Psoas muscle (tissue), 8 donors: Measurements from ENCODE around the gene RASEF. TPM values are rescaled to one million over a fixed set of nuclear protein-coding genes. Genes with fewer than 3 reads are reported as not detected.
"Not testable (repeated sequence)": the region's sequence is repeated elsewhere in the genome, so short reads cannot be mapped to it uniquely, and the experiment has no call there.

Source experiments
- ATAC-seq, 4 donors: fragments of 200-7000 bp; cut with Tn5 transposase; one replicate each; pipeline ENCODE4 v1.9.1; 2020; ENCODE audit warnings: moderate library complexity in 3 of 4, mild to moderate bottlenecking in 2 of 4
- DNase-seq, 2 donors: peaks; one replicate each; pipeline ENCODE4 v3.0.0-alpha.2; 2020
- H3K27ac ChIP-seq: fragments of 200-600 bp; one replicate; pipeline ENCODE4 v1.8.0; 2022
- H3K27me3 ChIP-seq, 3 donors: fragments of 200-600 bp in 1 of 3; one replicate each; pipeline versions ENCODE4 v1.6.1 to v1.8.0; 2013 to 2022; ENCODE audit warnings: low read length in 2 of 3, mild to moderate bottlenecking in 2 of 3, moderate library complexity in 1 of 3; ENCODE audit not compliant: insufficient read depth in 3 of 3
- H3K36me3 ChIP-seq, 2 donors: fragments of 200-600 bp in 1 of 2; one replicate each; pipeline versions ENCODE4 v1.6.1 to v1.8.0; 2013 to 2022; ENCODE audit warnings: low read depth in 1 of 2, mild to moderate bottlenecking in 1 of 2, moderate library complexity in 1 of 2; ENCODE audit not compliant: insufficient read depth in 1 of 2
- H3K4me1 ChIP-seq: fragments of 200-600 bp; one replicate; pipeline ENCODE4 v1.8.0; 2022
- H3K4me3 ChIP-seq: fragments of 200-600 bp; one replicate; pipeline ENCODE4 v1.8.0; 2022; ENCODE audit warnings: mild to moderate bottlenecking
- H3K9me3 ChIP-seq: fragments of 200-600 bp; one replicate; pipeline ENCODE4 v1.8.0; 2022
- CTCF ChIP-seq: fragments of 200-600 bp; IDR thresholded peaks from one replicate; pipeline ENCODE4 v1.8.0; 2022; ENCODE audit warnings: antibody characterized with exemption
- WGBS, 3 donors: extraction: QIAGEN DNeasy Blood & Tissue Kit; methylation state at CpG; one replicate each; pipeline versions ENCODE4 v1.1.6 to v1.1.7; 2013; 5-methylcytosine and 5-hydroxymethylcytosine counted together
- intact Hi-C, 2 donors: fragments of 100-400 bp; cut with DNase I; formaldehyde crosslinking; loops; one replicate each; pipeline versions ENCODE4 v1.11.0 to v1.14.2; 2022
- polyA plus RNA-seq, 3 donors: library from polyadenylated mRNA; stranded (reverse); fragments of 200-250 nt; gene quantifications; one replicate each; pipeline ENCODE4 v1.2.3, GENCODE V29; 2013
- total RNA-seq, 4 donors: library from RNA; stranded (reverse); fragmentation: NEBNext Ultra II Directional in 2 of 4; extraction: Animal tissue kit (Norgen Biotek cat#: 25700) in 2 of 4; gene quantifications; one replicate each; pipeline versions ENCODE4 v1.2.1 to v1.2.4, GENCODE V29; 2021 to 2023
- donor health status: healthy with polysubstance abuse.
- donor health status: DM: no; HTN: no; CAD: no; lungs with moderate emphysema.
- donor health status: Bipolar disorder and iron deficiency.
- donor health status: healthy.
- donor health status: DM: yes; HTN: yes; CAD: no.
- donor health status: DM: no; HTN: no; CAD: no.
- donor health status: DM: no; HTN: no; CAD: no.
- donor health status: DM: yes; HTN: yes; CAD: no.

RASEF gene
- total and polyA plus RNA-seq, 7 donors, result 0.01 to 0.11 (median 0.06) TPM; not detected in 1

GRCh38 chr9:82939451-82939850 lies 123.5 kb downstream of the RASEF start:
- Histone ChIP-seq H3K4me1 (no peaks in the 10 kb centered on the region), H3K9me3 (no peaks in the 10 kb centered on the region), H3K36me3 (no peaks in the 10 kb centered on the region), H3K4me3 (no peak overlapping the region), H3K27me3 (no peaks in the 10 kb centered on the region), H3K27ac (no peak overlapping the region)
- ATAC-seq (no peak), DNase-seq (no peak)
- TF ChIP-seq CTCF, result no peak
- intact Hi-C loops, result no loop called here
- 51 to 59% (median 52%) methylated on average over 2 of the region's 2 CpGs for WGBS, 3 donors

GRCh38 chr9:82938426-82939218 lies 124.3 kb downstream of the RASEF start:
- WGBS, 3 donors, result 60 to 70% (median 68%) methylated on average over 3 of the region's 3 CpGs
- H3K4me1 ChIP-seq, result no peaks in the 10 kb centered on the region

GRCh38 chr9:82936561-82936960 lies 126.4 kb downstream of the RASEF start:
- H3K9me3 ChIP-seq, ATAC-seq, intact Hi-C loops, DNase-seq, H3K4me1 ChIP-seq, H3K27ac ChIP-seq, H3K36me3 ChIP-seq, H3K27me3 ChIP-seq, H3K4me3 ChIP-seq: not testable (repeated sequence)
- 71 to 80% (median 74%) methylated on average over 7 of the region's 7 CpGs for WGBS, 3 donors

More at GRCh38 chr9:82938426-82939218, 124.3 kb downstream of the RASEF start:
- no peak overlapping the region for H3K4me3 ChIP-seq
- TF ChIP-seq CTCF, result no peak
- intact Hi-C loops, result no loop called here
- ATAC-seq, result no peak
- H3K27me3 ChIP-seq, result no peaks in the 10 kb centered on the region
- no peaks in the 10 kb centered on the region for H3K36me3 ChIP-seq
- DNase-seq, result no peak
- no peaks in the 10 kb centered on the region for H3K9me3 ChIP-seq
- H3K27ac ChIP-seq, result no peak overlapping the region

- no peaks in the 10 kb centered on the region for H3K36me3 ChIP-seq
- H3K4me1 ChIP-seq, result no peaks in the 10 kb centered on the region
- no peak for DNase-seq
- WGBS, 3 donors, result 61 to 75% (median 64%) methylated on average over 2 of the region's 2 CpGs
- no peak overlapping the region for H3K4me3 ChIP-seq
- peaks cover 0 to 4% (median 0%) of the 10 kb centered on the region in 3 donors for H3K27me3 ChIP-seq
- no peaks in the 10 kb centered on the region for H3K9me3 ChIP-seq
- TF ChIP-seq CTCF, result no peak
- intact Hi-C loops, result no loop called here
- ATAC-seq, result no peak
- H3K27ac ChIP-seq, result no peak overlapping the region
Observed at GRCh38 chr9:82934949-82935348, 128.0 kb downstream of the RASEF start.

GRCh38 chr9:82934025-82934424 lies 128.9 kb downstream of the RASEF start:
- H3K4me1 ChIP-seq, DNase-seq, H3K4me3 ChIP-seq, H3K27me3 ChIP-seq, intact Hi-C loops, H3K36me3 ChIP-seq, H3K27ac ChIP-seq, ATAC-seq, H3K9me3 ChIP-seq: not testable (repeated sequence)
- WGBS, 3 donors, result 64 to 71% (median 65%) methylated on average over 1 of the region's 1 CpG

- intact Hi-C loops, result no loop called here
- Histone ChIP-seq H3K36me3 (no peaks in the 10 kb centered on the region), H3K4me1 (no peaks in the 10 kb centered on the region), H3K9me3 (no peaks in the 10 kb centered on the region), H3K4me3 (no peak overlapping the region), H3K27ac (no peak overlapping the region), H3K27me3 (peaks cover 0 to 4% (median 0%) of the 10 kb centered on the region in 3 donors)
- ATAC-seq (no peak), DNase-seq (no peak)
- TF ChIP-seq CTCF, result no peak
Observed at GRCh38 chr9:82930116-82930515, 132.8 kb downstream of the RASEF start.
